Vagina (tissue), 2 donors: ENCODE data around the gene MBD3.

Experiments used
- CTCF ChIP-seq, 3 experiments: fragments of 450-650 bp in 2 of 3; fragments of 200-600 bp in 1 of 3; sonication (generic) in 1 of 3; IDR thresholded peaks; one replicate each; pipeline ENCODE4 v1.5.1; 2017 to 2019; ENCODE audit warnings: antibody characterized with exemption in 3 of 3, mild to moderate bottlenecking in 2 of 3, moderate library complexity in 2 of 3
- POLR2A ChIP-seq, 2 donors: fragments of 450-650 bp; IDR thresholded peaks; one replicate each; pipeline ENCODE4 v1.6.1; 2017; ENCODE audit warnings: antibody characterized with exemption in 2 of 2, mild to moderate bottlenecking in 2 of 2, moderate library complexity in 2 of 2

DNA sequence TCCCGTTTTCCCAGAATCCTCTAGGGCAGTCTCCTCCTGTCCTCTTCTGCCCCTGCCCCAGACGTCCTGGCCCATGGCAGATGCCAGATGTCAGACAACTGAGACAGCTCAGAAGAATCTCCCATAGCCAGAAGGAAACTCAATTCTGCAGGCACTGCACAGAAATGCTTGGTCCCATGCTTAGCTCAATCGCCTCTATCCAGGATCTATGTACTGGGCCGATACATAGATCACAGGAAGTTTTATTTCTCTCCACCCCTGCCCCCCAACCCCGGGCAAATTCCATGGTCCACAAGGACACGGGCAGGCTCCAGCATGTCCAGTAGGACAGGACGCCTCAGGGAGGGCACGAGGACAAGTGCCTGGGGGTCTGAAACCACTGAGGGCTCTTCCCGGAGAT is 4.8 kb downstream of the MBD3 start:
- TF ChIP-seq CTCF (IDR thresholded peaks at IDR 0.05) (no peak), POLR2A (IDR thresholded peaks at IDR 0.05) (no peak)
